Cardiac fibroblast (primary cell): ENCODE results near the gene YBX3.

Experiments
- DNase-seq, 2 donors: peaks; one replicate each; pipeline versions ENCODE4 v3.0.0 to v3.0.0-alpha.2; 2010; ENCODE audit warnings: low read depth in 2 of 2
- H3K4me3 ChIP-seq, 2 donors: replicated peaks in 1 of 2; 1 replicate in 1 of 2; 2 replicates in 1 of 2; pipeline ENCODE4 v1.5.1; 2011; ENCODE audit warnings: low read depth in 2 of 2, low read length in 2 of 2, mild to moderate bottlenecking in 2 of 2, moderate library complexity in 1 of 2
- TF ChIP-seq, protein P1 (sequence below): IDR thresholded peaks from one replicate; pipeline ENCODE4 v1.5.1; 2011; ENCODE audit warnings: low read depth, mild to moderate bottlenecking, low read length, inconsistent platforms

Gene YBX3

DNA sequence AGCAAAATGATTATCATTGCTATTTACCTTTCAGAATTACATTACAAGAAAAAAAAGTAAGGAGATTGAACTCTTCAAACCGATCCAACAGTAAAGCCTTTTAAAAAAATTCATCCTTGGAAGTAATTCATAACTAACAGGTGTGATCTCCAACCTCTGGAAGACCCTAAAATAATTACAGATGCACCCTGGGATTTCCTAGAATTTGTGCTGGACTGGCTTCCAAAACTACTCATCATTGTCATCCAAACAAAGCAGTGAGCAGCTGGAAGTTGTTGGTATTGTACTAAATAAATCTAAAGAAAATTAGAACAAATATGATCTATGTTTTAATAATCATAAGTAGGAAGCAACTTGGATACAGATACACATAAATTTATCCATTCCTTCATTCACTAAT lies 1.9 kb upstream of the YBX3 start:
- TF ChIP-seq, protein P1, sequence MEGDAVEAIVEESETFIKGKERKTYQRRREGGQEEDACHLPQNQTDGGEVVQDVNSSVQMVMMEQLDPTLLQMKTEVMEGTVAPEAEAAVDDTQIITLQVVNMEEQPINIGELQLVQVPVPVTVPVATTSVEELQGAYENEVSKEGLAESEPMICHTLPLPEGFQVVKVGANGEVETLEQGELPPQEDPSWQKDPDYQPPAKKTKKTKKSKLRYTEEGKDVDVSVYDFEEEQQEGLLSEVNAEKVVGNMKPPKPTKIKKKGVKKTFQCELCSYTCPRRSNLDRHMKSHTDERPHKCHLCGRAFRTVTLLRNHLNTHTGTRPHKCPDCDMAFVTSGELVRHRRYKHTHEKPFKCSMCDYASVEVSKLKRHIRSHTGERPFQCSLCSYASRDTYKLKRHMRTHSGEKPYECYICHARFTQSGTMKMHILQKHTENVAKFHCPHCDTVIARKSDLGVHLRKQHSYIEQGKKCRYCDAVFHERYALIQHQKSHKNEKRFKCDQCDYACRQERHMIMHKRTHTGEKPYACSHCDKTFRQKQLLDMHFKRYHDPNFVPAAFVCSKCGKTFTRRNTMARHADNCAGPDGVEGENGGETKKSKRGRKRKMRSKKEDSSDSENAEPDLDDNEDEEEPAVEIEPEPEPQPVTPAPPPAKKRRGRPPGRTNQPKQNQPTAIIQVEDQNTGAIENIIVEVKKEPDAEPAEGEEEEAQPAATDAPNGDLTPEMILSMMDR, result no peak
- DNase-seq, result no peak
- no peak overlapping the region for H3K4me3 ChIP-seq

- H3K4me3 ChIP-seq, result peak overlapping the region; percentile 68 to 88
- peak; percentile 68 to 71 for DNase-seq
- TF ChIP-seq, protein P1, result no peak
Observed at GRCh38 chr12:10722502-10722904, 620 bp downstream of the YBX3 start.

DNA sequence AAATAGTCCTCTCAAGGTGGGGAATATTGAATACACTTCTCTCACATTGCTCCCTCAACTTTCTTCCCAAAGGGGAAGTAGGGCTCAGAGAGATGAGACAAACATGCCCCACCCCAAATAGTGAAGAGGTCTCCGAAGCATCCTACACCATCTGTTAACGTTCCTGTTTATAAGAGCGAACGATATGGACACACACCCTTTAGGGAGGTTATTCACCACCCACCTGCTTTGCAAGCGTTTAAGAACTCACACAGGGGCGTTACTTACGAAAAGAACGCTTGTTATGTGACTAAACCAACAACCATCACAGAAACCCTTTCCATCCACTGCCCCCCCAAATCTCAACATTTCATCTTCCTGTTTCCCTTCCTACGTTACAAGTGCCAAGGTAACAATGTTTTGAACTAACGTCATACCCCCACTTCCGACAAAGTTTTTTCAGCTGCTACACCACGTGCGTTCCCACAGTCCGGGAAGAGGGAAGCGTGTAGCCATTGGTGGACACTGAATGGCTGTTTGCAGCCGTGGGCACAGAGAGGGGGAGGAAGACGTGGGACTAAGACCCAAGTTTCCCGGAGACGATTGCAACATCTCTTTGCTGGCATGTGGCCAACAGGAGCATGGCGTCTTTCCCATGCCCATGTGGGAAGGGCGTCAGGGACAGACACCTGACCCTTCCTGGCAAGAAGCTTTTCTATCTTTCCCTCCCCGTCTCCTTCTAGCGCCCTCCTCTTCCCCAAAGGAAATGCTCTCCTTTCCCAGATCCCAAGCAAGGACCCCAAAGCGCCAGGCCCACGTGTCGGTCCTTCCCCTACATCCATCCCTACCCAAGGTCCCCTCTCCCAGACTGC lies 1.2 kb downstream of the YBX3 start:
- peak overlapping the region; percentile 68 to 88 for H3K4me3 ChIP-seq
- TF ChIP-seq, protein P1, result no peak
- DNase-seq, result peak; percentile 99

GRCh38 chr12:10720974-10721650 lies 2.0 kb downstream of the YBX3 start:
- H3K4me3 ChIP-seq, result peak overlapping the region; percentile 68 to 88
- TF ChIP-seq, protein P1, result no peak
- DNase-seq, result peak in 1 of 2 donors; percentile 33

DNA sequence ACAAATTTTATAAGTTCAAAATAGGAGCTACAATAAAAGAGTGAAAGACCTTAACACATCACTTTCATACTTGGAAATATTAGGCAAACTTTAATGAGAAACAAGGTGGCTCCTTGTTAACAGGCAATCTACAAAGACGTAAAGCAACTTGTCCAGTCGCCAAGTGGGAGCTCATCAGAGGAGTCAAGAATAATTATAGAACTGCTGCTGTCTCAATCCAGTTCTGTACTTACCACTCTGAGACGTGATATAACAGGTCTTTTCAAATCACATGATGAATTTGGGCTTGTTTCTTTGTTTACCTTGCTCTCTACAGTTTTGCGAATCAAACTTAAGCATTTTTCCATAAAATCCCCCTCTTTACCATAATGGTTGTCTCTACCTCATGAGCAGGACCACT lies 3.6 kb downstream of the YBX3 start:
- peak in 1 of 2 donors; percentile 53 for DNase-seq
- no peak overlapping the region for H3K4me3 ChIP-seq
- TF ChIP-seq, protein P1, result no peak

DNA sequence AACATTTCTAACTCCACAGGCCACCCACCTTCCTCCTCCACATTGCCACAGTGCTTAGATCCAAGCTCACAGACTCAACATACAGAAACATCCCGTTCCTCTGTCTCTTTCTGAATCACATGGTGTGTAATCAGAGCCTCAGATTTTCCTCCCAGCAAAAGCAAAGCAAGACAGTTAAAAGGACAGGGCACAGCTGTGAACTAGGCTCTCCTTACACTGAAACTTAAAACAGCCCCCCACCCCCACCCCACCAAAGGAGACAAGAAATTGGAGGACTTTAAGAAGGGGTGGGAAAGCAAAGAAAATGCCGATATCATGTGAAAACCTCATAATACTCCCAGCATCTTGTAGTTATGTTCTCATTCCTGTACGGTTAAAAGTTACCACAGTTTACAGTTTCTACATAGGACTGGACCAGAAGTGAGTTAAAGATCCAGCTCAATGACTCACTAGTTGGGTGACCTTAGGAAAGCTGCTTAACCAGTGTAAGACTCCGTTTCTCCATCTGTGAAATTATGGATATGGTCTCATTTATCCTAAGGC lies 4.8 kb downstream of the YBX3 start:
- DNase-seq, result peak; percentile 67 to 81
- peak overlapping the region in 1 of 2 donors; percentile 22 for H3K4me3 ChIP-seq
- TF ChIP-seq, protein P1, result no peak
